NCI-H128 (cell line): ENCODE data around the gene MLH3.

Experiments
- DNase-seq: peaks from one replicate; lab custom pipeline; 2025; ENCODE audit not compliant: unreplicated experiment; lab: John Stamatoyannopoulos, UW

The MLH3 gene

GRCh38 chr14:75067212-75067611 is 15.9 kb upstream of the MLH3 start:
- DNase-seq = no peak

GRCh38 chr14:75066691-75067090 is 15.4 kb upstream of the MLH3 start:
- DNase-seq = no peak

- no peak for DNase-seq
These were observed 12.9 kb upstream of the MLH3 start for GRCh38 chr14:75064205-75064567.

- peak; percentile 81 for DNase-seq
These were observed 12.4 kb upstream of the MLH3 start, which contains the start of gene ACYP1 for GRCh38 chr14:75063491-75064204. Gene ACYP1 (minus strand): TSS chr14:75064024. CDS start chr14:75063553, 471 bp downstream.

- DNase-seq = no peak
These were observed 11.7 kb upstream of the MLH3 start for GRCh38 chr14:75063013-75063412.

GRCh38 chr14:75060420-75060819 is 9.2 kb upstream of the MLH3 start:
- no peak for DNase-seq

- DNase-seq = no peak
These were observed 8.4 kb upstream of the MLH3 start for GRCh38 chr14:75059642-75060041.

GRCh38 chr14:75054421-75054820 is 3.2 kb upstream of the MLH3 start:
- no peak for DNase-seq

GRCh38 chr14:75053396-75054291 is 2.4 kb upstream of the MLH3 start:
- DNase-seq = no peak

GRCh38 chr14:75051556-75051899 is 261 bp upstream of the MLH3 start:
- DNase-seq = no peak

GRCh38 chr14:75049731-75050201 is 1.5 kb downstream of the MLH3 start:
- no peak for DNase-seq

- no peak for DNase-seq
These were observed 2.1 kb downstream of the MLH3 start for GRCh38 chr14:75049136-75049535.

- DNase-seq = no peak
These were observed 3.2 kb downstream of the MLH3 start for GRCh38 chr14:75048101-75048500.

GRCh38 chr14:75047506-75047905 is 3.8 kb downstream of the MLH3 start:
- no peak for DNase-seq

- DNase-seq = no peak
These were observed 4.4 kb downstream of the MLH3 start for GRCh38 chr14:75046899-75047298.

- no peak for DNase-seq
These were observed 5.0 kb downstream of the MLH3 start for GRCh38 chr14:75046275-75046674.

- DNase-seq = no peak
These were observed 6.5 kb downstream of the MLH3 start for GRCh38 chr14:75044752-75045151.

- DNase-seq = no peak
These were observed 6.9 kb downstream of the MLH3 start for GRCh38 chr14:75044322-75044721.

- no peak for DNase-seq
These were observed 9.2 kb downstream of the MLH3 start for GRCh38 chr14:75042035-75042434.

- no peak for DNase-seq
These were observed 9.7 kb downstream of the MLH3 start for GRCh38 chr14:75041613-75042012.

GRCh38 chr14:75040959-75041358 is 10.3 kb downstream of the MLH3 start:
- DNase-seq = no peak

GRCh38 chr14:75040507-75040906 is 10.8 kb downstream of the MLH3 start:
- DNase-seq = no peak
